LoVo (cell line): ENCODE data around the gene ZP1.
A peak's percentile ranks its signal among the peaks of the same experiment; 100 is the strongest.
"Not testable (repeated sequence)": the region's sequence is repeated elsewhere in the genome, so short reads cannot be mapped to it uniquely, and the experiment has no call there.

Experiments
- DNase-seq: peaks from one replicate; pipeline ENCODE4 v3.0.0-alpha.2; 2016; ENCODE audit warnings: low spot score

Gene ZP1

DNA sequence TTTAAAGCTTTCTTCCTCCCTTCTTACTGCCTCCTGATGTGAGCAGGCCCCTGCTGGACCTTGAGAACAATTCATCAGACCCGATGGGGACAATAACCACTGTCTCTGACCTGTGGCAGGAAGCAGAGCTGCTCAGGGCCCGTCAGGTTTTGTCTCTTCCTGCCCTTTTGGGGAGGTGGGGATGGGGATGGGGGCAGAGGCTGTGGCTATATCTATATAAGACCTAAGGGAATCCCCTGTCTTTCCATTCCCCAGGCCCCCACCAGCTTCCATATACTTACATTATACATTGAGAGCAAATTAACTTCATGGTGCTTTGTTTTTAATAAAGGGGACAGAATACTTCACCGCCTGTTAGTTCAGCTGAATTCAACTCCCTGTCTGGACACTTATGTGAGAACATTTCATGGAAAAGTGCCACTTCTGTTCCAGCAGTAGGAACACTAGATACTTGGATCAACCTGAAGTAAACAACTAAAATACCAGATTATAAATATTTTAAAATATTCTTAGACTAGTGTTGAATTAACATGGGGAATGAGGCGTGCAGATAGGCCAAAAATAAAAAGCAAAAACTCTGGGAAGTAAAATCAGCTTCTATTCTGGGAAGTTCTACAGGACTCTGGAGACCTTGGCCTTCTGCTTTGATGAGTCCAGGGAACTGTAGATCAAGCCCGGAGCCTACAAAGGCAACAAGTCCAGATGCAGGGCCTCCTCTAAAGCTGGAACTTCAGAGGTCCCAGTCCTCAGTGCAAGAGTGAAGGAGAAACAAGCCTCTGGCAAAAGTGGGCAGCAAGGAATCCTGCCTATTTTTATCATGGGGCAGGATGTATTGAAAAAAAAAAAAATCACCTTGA lies 11.1 kb downstream of the ZP1 start:
- no peak for DNase-seq

DNA sequence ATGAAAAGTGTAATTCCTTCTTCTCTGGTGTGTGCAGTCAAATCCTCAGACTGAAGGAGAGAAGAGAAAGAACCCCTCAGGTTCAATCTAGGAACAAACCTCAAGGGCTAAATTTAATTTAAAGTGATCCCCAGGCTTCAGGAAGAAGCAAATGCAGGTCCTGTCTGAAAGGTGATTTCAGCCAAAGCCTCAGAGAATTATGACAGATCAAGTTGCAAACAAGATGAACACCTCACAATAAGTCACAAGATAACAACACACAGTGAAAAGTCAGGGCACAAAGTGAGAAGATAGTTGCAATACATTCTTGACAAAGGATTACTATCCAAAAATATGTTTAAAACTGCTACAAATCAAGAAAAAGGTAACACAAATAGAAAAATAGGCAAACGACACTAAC lies 11.8 kb downstream of the ZP1 start:
- DNase-seq = no peak

DNA sequence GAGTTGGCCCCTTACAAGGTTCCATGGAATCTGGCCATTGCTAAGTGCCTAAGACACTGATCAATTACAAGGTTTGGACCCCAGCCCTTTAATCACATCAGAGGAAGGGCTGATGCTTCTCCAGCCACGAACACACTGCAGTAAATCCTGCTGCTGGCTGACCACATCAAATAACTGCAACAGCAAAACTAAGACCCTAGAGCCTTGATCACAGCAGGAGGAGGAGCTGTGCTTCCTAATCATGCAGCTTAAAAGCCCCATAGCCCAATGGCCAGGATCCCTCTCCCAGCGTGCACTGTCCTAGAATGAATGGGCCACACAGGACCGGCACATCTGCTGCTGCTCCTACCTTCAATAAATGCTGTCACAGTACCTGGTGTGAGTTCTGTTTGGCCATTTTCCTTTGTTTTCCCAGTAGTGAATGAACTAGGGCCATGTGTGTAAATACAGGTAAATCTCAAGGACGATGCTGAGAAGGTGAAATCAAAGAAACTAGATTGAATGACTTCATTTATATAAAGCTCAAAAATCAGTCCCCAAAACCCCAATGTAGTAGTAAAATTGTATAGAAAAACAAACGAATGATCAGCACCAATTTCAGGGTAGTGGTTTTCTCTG lies 12.7 kb downstream of the ZP1 start:
- DNase-seq = no peak

DNA sequence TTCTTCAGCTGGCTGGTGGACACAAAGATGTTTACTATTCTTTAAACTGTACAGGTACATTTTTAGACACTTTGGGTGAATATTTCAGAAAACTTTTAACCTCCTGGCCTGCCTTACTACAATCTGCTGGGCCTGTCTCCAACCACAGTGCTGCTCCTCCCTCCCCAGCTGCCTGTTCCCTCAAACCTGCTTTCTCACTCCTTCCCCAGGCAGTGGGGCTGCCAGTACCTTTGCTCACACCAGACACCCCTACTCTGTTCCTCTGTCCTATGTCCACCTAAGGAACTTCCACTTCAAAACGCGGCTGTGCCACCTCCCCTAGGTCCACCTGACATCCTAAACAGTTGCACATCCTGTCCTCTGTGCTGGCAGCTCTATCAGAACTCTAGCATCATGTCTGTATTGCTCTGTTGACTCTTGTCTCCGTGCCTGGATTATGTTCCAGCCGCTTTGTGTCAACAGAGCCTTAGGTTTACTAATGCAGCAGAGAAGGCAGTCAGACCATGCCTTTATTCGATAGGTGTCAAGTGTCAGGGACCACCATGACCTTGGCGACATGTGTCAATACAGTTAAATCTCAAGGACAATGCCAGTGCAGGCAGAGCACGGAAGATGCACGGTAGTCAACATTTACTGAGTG lies 13.4 kb downstream of the ZP1 start:
- no peak for DNase-seq

DNA sequence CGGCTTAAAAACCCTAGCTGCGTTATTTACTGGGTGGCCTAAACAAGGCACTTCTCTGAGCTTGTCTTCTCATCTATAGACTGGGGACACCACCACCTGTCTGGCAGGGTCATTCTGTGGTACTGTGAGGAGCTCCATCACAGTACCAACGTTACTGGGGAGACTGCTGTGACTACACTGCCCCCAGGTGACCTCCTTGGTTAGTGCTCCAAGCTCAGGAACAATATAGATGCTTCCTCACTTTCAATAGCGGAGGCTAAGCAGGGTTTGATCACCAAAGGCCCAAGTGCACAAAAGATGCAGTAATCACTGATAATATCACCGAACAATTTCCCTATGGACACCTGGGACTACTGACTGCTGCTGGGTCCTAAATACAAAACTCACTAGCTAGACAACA lies 20.2 kb downstream of the ZP1 start:
- DNase-seq = no peak

DNA sequence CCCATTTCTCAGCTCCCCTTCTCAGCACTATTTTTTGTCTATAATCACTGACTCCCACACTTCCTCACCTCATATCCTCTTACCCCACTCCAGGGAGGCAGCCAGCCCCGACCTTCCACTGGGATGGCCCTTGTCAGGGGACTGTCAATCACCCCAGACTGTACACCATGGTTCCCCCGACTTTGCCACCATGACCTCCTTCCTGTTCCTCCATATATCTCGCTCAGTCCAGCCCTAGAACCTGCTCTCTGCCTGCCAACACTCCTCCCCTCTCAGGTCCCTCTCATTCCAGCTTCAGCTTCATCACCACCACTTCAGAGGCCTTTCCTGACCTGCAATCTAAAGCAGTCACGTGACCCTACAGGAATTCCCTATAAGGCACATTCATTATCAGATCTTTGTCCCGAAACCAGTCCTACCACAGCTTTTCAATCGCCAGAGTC lies 22.5 kb downstream of the ZP1 start:
- DNase-seq = no peak

DNA sequence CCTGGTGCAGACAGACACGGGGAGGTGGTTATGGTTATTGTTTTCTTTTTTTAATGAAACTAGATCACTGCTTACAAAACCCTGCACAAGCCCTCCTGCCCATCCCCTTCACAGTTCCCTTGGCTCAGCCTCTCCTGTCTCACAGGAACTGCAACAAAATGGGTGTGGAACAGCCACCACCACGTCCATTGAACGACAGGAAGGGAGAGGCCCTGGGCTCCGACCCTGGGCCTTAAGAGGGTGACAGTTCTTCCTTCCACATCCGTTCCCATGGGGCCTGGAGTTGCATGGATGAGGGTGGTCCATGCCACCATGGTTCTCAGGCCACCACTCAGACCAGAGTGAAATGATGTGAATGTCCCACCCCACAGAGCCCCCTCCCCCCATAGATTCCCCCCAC lies 23.4 kb downstream of the ZP1 start:
- no peak for DNase-seq

DNA sequence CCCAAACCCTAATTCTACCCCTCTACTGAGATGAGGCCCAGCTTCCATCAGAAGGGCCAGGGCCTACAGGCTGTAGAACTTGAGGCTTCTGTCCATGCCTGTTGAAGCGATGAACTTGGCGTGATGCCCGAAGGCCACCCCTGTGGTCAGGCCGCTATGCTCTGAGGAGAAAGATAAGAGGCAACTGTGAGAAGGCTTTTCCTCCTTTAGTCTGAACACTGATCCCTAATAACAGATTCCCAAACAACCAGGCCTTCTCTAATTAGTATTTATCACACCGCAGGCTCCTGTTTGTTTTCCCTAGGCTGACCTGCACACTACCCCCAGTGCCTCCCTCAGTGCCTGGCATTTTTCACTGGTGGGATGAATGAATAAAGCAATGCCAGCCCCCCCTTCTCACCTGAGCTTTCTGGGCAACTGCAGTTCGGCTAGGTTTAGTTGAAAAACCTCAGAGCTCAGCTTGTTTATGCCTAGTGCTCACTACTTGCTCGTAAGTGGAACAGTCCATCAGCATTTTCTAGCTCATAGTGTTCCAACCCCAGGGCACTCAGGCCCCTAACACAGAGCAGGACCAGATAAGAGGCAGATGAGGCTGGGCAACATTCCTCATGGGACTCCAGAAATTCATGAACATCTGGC lies 23.9 kb downstream of the ZP1 start:
- no peak for DNase-seq

DNA sequence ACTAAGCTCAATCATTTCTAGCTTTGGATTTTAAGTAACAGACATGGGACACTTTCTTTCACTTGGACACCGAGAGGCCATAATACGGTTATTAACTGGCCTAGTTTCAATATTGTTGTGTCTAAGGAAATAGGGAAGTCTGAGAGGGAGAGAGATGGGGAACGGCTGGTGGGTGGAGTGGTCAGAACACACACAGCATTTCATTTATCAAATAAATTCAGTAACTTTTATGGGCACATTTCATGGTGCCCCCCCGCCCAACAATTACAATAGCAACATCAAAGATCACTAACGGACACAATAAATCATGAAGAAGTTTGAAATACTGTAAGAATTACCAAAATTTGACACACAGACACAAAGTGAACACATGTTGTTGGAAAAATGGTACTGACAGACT lies 28.3 kb downstream of the ZP1 start:
- no peak for DNase-seq

DNA sequence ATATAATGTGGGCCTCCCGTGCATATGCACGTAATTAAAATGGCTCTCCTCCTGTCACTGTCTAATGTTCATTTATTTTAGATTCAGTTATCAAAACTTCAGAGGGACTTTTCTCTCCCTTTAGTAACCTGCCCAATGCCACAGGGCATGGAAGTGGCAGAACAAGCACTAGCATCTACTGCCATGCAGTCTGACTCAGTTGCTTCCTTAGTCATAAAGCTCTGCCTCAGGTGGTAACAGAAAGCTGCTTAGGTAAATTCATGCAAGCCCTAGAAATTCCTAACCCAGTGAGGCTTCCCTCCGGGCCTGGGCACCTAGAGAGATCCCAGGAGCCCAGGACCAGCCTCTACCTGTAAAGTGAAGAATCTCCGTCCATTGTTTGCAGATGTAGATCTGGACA lies 30.2 kb downstream of the ZP1 start:
- DNase-seq = no peak

DNA sequence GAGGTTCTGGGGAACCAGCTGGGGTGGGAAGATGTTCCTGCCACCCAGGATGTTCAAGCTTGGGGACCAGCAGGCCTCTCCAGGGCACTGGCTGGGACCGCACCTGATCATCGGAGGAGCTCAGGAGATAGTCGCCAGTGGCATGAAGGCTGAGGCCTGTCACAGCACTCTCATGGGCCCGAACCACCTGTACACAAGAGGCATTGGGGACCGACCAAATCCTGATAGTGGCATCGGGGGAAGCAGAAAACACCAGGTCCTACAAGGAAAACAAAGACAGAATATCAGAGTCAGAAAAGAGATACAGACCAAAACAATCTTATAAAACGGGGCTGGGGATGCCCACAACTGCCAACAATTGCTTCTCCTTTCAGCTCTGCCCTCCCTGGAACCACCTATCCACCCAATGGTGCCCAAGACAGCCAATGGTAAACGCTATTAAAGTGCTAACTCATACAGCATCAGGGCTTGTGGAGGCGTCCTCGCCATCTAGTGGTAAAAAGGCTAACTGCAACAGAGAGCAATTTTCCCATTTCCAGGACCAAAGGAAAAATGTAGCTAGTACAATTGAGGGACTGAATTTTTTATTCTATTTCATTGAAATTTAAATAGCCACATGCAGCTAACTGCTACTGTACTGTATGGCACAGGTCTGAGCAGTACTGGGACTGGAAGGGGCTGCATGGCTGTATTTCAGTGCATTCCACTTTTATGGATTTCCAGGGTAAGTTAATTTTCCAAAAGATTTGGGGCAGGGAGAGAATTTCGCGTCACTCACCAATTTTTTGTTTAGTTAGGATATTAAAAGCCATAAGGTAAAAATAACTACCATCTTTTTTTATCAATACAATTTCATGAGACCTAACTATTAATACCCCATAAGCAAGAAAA lies 31.9 kb downstream of the ZP1 start:
- peak; percentile 48 for DNase-seq

DNA sequence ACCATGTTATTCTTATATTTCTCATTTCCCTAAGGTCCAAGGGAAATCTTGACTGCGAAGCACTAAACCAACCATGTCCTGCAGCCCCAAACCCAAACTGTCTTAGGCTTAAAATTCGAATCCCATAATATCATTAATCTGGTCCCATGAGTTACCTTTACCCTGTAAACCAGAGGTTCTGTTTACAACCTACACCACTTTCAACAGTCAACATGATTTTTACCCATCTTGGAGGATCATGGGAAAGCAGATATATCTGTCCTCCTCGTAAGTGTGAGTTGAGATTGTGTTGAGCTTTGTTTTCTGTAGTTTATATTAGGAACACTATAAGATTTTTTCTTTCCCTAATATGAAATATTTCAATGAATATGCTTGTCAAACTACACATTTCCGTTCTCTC lies 32.6 kb downstream of the ZP1 start:
- no peak for DNase-seq

DNA sequence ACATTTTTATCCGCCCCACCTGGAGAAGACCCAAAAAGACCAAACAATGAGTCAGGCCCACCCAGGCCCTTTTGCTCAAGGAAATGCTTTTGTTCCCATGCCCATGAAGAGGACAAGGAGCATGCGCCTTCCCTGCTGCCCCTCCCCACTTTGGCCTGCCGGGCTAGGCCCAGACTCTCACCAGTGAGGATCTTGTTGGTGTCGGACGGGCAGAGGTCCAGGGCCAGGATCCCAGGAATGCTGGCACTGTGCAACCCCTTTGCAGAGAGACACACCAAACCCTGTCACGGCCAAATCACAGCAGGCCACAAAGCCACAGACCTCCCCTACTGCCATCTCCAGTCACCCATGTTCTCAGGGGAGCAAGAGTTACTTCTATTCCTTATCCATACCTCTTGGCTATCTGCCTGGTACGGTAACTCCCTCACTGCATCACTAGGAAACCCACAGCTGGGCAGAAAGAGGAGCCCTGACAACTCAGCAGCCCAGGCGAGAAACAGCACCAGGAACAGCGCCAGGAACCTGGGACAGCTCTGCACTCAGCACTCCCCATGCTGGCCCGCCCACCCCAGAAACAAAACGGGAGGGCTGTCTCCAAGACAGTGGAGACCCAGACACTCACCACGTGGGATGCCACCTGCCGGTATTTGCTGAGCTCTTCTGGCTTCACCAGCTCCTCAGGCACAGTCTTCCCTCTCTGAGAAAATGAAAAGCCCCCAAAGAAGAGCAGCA lies 33.5 kb downstream of the ZP1 start:
- DNase-seq = no peak

DNA sequence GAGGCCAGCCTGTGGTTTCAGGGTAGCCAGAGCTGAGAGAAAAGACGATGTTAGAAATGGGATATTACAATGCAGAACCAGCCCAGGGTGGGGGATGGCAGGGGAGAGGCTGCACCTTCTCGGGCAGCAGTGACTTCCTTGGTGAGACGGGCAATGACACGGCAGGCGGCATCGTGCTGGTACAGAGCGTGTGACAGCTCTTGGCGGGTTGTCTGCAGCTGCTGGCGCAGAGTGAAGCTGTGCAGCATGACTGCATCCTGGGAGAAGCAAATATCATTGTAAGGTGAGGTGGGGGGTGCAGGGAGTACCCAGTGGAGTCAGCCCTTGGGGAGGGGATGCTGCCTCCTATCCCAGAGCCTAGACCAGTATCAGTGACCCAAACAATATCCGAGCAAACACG lies 35.3 kb downstream of the ZP1 start:
- no peak for DNase-seq

DNA sequence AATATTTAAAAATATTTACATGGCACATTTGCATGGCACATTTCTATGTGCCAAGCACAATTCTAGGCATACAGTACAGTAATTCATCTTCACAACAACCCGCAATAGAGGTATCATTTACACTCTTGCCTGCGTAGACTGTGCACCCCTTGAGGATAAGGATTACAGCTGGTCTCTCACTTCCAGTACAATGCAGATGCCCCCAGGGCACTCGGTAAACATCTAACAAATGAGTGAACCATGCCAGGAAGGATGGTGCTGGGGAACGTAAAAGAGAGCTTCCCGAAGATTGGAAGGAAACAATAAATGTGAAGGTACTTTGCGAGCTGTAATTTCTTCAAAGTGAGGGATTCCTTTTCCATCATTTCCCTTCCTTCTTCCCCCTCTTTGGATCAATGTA lies 37.7 kb downstream of the ZP1 start:
- no peak for DNase-seq

DNA sequence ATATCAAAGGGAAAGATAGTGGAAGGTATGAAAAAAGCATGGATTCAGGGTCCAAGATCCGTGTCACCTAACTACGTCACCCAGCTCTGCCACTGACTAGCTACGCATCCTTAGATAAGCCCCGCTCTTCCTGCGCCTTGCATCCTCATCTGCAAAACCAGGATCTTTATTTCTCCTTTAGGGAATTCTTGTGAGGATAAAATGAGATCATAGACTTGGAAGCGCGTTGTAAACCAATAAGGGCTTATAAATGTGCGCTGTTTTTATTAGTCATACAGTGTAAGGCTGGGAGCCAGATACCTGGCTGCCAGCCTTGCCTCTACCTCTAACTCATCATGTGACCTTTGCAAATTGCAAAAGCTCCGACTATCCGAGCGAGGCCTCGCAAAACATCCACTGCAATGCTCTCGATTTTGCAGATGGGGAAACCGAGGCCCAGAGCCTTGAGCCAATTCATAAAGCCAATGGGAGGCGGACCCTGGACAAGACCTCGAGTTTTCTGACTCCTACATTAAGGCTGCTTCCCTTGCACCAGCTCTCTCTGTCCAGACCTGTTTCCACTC lies 38.3 kb downstream of the ZP1 start:
- DNase-seq = peak; percentile 49

DNA sequence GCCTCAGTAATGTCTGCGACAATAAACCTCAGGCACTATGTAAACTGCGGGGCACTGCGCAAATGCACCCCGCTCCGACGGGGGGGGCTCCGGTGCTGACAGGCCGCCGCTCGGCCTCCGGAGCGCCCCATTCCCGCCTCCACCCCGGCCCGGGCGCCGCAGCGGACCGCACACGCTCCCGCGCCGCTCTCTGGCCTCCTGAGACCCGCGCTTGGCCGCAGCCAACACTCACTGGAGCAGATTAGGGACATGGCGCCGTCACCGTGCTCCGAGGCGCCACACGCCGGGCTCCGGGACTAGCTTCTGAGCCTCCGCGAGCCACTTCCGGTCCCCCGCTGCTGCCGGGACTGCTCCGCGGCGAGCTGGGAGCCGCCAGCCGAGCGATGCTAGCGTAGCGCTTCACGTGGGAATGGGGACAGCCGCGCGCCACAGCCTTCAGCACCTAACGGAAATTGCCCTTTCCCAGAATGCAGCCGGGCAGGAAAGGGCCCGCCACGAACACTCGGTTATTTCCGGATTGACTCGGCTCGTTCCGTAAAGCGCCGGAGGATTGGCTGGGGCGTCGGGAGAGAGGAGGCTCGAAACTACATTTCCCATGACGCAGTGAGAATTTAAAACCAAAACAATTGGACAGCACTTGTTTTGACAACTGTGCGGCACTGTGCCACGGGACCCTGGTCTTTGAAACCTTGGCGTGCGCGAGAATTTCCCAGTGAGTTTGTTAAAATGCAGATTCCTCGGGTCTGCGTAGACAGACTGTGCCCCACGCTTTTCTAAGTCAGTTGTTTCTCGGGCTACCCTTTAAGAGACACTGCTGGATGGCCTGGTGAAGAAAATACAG lies 39.0 kb downstream of the ZP1 start, which contains the start of gene PRPF19:
Gene PRPF19 (minus strand): TSS at position 454 of the 841 bp plus-strand sequence. CDS start 203 bp downstream, at position 251.
- DNase-seq = peak; percentile 96

DNA sequence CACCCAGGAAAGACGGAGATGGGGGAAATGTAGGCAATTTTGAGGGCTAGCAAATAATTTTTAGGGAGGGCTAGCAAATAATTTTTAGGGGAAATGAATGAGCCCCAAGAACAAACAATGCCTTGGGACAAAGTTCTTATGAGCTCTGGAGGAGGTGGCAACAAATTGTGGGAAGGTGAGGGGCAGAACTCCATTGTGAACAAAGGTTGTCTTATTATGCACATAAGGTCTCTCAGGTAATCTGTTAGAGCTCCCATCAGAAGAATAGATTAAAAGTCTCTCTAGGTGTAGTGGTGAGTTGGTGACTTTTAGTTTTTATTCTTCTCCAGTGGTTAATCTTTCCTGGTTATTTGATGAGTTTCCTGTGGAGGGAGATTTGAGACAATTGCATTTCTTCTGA lies 41.5 kb downstream of the ZP1 start:
- DNase-seq = no peak

DNA sequence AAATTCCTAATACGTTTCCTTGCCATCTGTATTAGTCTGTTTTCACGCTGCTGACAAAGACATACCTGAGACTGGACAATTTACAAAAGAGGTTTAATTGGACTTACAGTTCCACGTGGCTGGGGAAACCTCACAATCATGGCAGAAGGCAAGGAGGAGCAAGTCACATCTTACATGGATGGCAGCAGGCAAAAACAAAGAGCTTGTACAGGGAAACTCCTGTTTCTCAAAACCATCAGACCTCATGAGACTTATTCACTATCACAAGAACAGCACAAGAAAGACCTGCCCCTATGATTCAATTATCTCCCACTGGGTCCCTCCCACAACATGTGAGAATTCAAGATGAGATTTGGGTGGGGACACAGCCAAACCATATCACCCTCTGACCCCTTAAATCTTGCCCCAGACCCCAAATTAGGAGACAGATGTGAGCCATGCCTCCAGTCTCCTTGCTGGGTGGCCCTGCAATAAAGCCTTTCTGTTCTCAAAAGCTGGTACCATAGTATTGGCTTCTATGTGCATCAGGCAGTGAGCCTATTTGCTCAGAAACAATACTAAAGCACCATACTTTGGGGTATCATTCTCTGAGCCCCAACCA lies 42.4 kb downstream of the ZP1 start:
- not testable (repeated sequence) for DNase-seq
